CD4-positive, alpha-beta T cell treated with Interferon gamma for 1 hour (primary cell): ENCODE results near the gene DYNC1I1.
"Not testable (repeated sequence)": the region's sequence is repeated elsewhere in the genome, so short reads cannot be mapped to it uniquely, and the experiment has no call there.

Source experiments
- DNase-seq: peaks from one replicate; pipeline ENCODE4 v3.0.0-alpha.2; 2020

Gene DYNC1I1

GRCh38 chr7:95916573-95917297, 144.4 kb downstream of the DYNC1I1 start:
- DNase-seq = peak; percentile 37

DNA sequence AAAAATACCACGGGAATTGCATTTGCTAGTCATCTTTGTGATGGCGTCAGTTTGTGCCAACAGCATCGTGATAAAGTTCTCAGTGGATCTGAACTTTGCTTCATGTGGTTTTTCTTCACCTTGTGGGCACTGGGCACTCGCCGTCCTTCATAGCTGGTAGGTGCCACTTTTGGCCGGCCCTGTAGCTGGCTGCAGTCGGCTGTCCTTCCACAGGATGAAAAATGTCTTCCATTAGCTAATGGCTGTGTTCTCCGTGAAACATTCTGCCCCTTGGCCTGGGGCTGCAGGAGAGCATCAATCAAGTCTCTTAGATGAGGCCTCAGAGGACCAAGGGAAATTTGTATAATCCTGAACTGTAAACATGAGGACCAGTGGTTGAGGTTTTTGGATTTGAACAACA, 145.3 kb downstream of the DYNC1I1 start:
- no peak for DNase-seq

- no peak for DNase-seq
These were observed 147.2 kb downstream of the DYNC1I1 start for GRCh38 chr7:95919556-95919955.

DNA sequence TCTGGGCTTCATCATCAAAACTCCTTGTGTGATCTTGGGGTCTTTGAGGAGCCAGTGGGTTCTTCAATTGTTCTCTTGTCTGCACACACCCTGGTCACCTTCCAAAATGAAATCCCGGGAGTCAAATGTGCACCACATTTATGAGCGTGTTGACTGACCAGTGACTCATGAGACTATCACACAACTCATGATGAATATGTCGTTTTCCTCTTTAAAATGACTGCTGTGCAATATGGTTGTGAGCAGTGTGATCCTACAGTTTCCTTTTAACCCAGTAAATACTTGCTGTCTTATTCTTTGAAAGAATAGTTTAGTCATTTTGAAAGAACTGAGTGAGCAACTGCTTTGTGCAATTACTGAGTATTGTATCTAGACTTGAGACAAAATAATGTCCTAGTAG, 149.2 kb downstream of the DYNC1I1 start:
- DNase-seq = no peak

GRCh38 chr7:95922191-95922590, 149.8 kb downstream of the DYNC1I1 start:
- DNase-seq = no peak

DNA sequence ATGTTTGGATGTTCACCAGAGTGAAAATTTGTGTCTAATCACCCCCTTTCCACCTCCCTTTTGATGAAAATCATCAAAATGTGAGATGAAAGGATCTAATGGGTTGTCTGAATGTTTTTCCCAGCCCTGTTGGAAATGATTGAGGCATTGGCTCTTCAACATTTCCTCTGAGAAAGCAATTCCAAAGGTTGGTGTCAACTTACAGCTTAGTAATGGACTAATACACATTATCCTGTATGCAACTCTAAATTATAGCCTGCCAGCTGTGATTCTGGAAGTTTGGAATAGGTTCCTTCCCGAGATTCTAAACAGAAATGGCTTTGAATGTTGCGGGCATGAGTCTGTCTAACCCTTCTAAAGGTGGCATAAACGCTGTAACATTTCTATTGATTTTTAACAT, 152.9 kb downstream of the DYNC1I1 start:
- no peak for DNase-seq

- no peak for DNase-seq
These were observed 153.6 kb downstream of the DYNC1I1 start for GRCh38 chr7:95925971-95926370.

GRCh38 chr7:95927756-95928155, 155.4 kb downstream of the DYNC1I1 start:
- DNase-seq = no peak

DNA sequence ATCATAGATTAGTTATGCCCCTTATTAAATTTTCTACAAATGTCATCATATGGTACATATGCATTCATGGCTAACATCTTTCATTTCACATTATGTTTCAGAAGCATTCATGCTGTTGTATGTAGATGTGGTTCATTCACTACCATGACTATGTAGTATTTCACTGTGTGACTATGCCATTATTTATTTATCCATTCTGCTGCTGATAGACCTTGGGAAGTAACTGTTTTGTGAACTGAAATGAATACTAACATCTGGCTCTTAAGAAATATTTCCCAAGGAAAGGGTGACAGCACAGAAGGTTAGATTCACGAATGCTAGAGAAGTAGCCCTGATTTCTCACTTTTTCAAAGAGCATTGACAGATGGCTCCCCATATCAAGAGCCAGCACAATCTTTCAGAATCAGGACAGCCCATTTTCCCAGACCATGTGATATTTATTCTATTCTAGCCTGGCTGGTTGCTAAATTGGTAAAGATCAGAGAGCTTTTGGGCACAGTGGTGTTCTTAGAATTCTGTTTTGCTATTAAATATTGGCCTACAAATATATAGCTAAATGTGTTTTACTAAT, 157.4 kb downstream of the DYNC1I1 start:
- DNase-seq = no peak

DNA sequence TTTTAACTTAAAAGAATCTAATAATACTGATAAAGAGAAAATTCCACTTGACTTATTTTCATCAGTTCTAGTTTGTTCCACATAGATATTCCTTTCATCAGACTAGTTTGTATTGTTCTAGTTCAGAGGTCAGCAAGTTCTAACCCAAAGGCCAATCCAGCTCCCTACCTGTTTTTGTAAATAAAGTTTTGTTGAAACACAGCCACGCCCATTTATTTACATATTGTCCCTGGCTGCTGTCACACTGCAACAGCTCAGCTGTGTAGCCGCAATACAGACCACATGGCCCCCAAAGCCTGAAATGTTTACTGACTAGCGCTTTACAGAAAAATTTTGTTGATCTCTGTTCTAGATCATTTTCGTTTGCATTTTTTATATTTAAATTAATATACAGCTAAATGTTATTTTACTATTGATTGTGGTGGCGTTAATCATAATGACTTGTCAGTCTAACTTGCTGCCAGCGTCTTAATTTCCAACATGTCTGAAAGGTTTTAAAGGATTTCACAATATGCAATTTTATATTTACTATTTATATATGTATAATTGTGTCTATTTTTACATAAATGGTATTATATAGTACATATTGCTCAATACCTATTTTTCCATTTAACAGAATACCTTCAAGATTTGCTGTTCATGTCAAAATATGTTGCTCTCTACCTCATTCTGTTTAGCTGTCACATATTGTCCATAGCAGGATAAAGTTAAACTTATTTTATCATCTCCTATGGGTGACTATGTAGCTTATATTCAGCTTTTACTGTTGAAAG, 159.3 kb downstream of the DYNC1I1 start:
- no peak for DNase-seq

- DNase-seq = no peak
These were observed 161.3 kb downstream of the DYNC1I1 start for GRCh38 chr7:95933618-95934017.

DNA sequence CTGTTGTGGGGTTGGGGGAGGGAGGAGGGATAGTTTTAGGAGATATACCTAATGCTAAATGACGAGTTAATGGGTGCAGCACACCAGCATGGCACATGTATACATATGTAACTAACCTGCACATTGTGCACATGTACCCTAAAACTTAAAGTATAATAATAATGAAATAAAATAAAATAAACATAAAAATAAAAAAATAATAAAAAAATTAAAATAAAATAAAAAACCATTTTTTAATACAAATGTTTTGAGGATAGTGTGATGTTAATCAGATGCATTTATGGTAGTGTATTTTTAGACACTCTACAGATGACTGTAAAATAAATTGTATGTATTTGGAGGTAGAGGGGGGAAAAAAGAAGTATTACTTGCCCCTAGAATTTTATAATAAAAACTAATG, 172.5 kb downstream of the DYNC1I1 start:
- DNase-seq = not testable (repeated sequence)

DNA sequence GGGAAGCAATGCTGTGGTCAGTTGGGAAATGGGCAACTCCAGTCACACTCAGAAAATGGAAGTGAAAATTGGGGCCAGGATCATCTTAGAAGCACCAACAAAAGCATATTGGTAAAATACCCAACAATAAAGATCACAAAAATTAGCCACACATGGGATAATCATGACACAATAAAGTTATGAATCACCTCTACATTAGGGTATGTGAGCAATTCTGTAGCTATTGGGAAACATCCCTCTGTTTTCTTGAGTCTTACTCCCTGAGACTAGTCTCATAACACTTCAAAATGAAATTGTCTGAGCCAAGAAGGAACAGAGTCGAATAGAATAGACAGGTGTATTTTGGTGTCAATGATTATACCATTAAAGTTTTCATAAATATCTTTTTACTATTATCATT, 178.3 kb downstream of the DYNC1I1 start:
- no peak for DNase-seq

DNA sequence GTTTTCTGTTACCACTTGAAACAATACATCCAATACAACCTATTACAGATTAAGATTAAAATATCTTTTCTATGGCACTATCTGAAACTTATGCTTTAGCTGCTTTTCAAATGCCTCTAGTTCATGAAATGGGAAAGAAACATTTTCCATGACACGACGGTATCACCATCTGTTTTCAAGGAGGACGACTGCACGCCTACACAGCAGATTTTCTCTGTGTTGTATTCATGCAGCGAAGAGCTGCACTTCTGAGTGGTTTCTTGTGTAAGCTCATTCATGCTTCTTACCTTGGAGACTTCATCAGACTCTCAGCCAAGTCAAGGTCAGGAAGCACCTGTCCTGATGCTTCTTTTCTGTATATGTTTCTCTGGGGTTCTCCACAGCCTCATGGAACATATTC, 179.2 kb downstream of the DYNC1I1 start:
- no peak for DNase-seq

GRCh38 chr7:95951997-95952795, 179.8 kb downstream of the DYNC1I1 start:
- DNase-seq = no peak

DNA sequence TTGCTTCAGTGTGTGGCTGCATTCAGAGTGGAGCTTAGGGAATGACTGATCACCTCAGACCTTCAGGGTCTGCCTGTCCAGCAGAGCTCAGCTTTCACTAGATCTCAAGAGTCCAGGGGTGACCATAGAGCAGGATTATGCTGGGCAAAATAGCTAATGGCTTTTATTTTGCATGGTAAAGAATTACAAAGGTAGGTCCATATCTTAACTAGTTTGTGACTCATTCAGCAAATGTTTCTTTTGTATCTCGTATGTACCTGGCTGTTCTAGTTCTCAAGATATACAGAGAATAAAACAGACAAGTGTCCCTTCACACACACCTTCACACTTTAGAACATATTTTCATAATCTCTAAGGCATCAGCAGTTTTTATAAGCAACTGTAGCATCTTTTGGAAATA, 180.5 kb downstream of the DYNC1I1 start:
- no peak for DNase-seq

DNA sequence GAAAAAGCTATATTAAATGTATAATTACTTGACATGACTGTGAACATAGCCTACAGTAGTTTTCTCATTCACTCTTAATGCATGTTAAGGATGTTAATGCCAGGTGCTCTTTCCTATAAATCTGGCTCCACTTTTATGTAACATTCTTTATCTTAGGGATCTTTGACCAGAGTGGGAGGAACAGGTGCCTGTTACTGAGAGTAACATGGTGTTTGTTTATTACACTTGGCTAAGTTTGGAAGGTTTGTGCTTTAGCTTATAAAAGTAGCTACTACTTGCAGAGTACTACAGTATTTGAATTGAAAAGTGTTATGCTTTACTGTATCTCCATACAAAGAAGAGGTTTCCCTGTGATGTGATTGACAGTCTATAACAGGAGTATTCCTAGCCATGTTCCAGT, 183.4 kb downstream of the DYNC1I1 start:
- DNase-seq = no peak

DNA sequence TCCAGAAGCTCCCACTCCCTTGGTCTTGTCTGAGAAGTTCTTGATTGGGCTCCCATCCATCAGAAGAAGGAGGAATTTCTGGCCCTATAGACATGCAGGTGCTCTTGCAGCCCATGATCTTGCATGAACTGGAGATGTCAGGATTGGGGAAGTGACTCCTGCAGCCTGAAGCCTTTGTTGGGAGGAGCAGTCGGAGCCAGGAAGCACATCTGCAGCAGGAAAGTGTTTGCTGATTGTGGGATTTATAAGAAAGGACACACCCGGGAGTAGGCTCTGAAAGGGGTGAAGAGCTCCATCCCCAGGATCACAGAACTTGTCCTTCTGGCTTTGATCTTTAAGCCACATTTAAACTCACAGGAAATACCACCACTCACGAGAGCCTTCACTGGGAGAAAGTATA, 185.2 kb downstream of the DYNC1I1 start:
- no peak for DNase-seq

GRCh38 chr7:95960706-95961244, 188.4 kb downstream of the DYNC1I1 start:
- DNase-seq = no peak

- DNase-seq = no peak
These were observed 191.2 kb downstream of the DYNC1I1 start for GRCh38 chr7:95963446-95963990.

DNA sequence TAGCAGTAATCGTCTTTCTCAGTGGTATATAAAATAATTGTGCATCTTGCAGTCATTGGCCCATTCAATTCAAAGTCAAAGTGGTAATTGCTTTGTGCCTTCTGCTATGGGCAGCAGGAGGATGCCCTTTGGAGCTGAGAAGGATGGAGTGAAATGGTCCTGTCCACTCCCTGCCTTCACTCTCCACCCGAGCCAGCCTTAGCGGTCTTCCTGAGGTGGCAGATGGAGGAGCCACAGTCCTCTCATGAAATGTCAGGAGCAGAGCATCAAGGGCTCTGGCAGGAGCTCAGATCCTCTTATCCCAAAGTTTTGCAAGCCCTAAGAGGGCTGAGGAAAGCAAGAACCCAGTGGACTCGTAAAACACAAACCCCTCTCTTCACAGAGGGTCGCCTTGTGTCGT, 199.4 kb downstream of the DYNC1I1 start:
- DNase-seq = no peak

DNA sequence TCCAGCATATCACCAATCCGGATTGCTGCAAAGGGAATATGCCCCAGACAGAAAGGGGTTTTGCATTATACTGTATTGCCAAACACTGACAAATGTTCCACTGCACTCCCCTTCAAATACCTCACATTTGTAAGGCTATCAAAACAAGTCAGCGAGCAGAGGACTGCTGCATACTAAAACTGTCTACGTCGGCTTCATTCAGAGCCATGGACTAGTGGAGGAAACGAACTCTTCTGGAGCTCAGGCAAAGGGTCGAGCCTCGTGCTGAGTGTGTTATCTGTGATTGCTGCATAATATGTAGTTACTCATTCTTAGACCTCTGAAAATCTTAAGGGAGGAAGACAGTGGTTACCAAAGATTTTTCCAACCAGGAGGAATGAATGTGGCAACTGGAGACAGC, 200.2 kb downstream of the DYNC1I1 start:
- no peak for DNase-seq

DNA sequence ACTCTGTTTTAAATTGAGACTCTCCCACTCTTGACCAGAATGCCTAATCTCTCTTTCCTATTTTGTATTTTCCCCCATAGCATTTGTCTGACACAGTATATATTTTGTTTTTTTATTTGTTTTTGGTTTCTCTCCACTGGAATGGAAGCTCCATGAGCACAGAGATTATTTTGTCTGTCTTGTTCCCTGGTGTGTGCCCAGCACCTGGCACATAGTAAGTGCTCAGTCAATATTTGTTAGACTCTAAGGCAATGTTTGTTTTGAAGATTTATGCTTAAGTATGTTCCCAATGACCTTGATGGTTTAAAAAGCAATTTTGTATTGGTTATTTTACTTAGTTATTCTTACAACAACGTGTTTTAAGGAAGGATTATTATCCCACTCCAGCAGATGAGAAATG, 201.8 kb downstream of the DYNC1I1 start:
- DNase-seq = no peak
